HCEC 1CT (cell line): Measurements from ENCODE around the gene CAMK2G.
A peak's percentile ranks its signal among the peaks of the same experiment; 100 is the strongest.

ENCODE experiments used
- DNase-seq: peaks from one replicate; pipeline ENCODE4 v3.0.0-alpha.2; 2017

Gene CAMK2G

DNA sequence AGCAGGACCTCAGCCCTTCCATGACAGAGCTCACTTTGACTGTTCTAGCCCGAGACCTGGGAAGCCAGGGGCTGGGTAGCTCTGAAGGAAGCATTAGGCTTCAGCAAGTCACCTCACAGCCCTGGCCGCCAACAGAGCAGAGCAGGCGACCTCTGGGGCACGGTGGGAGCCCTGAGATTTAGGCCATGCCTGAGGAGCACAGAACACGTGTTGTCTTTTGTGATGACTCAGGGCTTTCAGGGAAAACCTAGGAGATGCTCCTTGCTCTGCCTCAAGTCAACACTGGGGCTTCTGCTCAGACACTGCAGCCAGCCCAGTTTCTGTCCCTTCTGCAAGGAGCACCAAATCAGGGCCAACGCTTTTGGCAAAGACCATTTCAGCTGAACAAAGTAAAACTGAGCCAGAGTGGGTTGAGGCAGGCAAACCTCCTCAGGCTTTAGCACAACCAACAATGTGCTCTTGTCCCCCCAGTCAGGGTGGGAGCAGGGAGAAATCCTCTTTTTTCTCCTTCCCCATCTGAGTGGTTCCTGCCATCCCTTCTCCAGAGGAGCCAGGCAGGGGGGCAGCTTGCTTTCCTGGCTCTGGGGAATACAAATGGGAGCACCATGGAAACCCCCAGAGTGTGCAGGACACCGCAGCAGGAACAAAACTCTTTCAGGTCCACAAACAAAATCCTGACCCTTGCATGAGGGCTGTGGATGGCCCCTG lies 14.4 kb downstream of the CAMK2G start:
- no peak for DNase-seq

GRCh38 chr10:73859428-73859783 lies 14.9 kb downstream of the CAMK2G start:
- no peak for DNase-seq

DNA sequence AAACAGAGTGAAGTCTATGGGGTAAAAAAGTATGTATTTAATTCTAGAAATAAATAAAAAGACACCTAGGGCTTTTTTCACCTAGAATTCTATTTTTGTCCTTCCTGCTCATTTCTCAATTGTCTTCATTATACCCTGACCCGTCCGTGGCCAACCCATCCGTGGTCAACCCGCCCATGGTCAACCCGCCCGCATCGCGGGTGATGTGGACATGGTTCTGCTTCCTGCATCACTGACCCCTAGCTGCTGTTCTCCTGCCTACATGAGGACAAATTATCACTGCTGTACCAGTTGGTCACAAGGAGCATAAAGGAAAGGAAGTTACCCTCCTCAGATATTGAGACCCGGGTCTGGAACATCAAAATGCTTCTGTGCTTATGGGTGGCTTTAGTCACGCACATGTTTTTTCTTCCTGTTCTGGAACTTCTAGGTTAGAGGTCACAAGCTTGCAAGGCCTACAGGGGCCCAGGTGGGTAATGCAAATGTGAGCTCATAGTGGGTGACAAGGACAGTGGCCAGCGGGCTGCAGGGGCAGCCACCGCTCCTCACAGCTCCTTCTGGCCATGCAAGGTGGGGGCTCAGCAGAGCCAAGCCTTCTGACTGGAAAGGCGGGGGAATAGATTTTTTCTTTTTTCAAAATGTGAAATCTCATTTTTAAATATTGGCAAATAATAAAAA lies 15.5 kb downstream of the CAMK2G start:
- no peak for DNase-seq

GRCh38 chr10:73858013-73858708 lies 16.2 kb downstream of the CAMK2G start:
- peak; percentile 28 for DNase-seq

GRCh38 chr10:73857446-73857845 lies 16.9 kb downstream of the CAMK2G start:
- peak; percentile 43 for DNase-seq

GRCh38 chr10:73856261-73856660 lies 18.1 kb downstream of the CAMK2G start:
- no peak for DNase-seq

DNA sequence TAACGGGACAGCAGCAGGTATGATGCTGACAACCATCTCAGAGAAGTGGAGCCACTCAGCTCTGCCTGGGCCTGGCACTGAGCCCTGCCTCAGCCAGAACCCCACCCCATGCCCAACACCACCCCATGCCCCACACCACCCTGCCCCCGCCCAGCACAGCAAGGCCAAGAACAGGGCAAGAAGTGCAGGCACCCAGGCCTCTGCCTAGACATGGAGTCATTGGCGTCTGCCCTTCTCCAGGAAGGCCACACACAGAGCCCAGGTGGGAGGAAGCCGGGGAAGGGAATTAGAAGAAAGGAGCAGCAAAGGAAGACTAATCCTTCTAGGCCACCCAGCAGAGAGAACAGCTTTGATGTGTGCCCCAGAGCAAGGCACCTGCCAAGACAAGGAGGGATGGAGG lies 18.9 kb downstream of the CAMK2G start:
- no peak for DNase-seq

DNA sequence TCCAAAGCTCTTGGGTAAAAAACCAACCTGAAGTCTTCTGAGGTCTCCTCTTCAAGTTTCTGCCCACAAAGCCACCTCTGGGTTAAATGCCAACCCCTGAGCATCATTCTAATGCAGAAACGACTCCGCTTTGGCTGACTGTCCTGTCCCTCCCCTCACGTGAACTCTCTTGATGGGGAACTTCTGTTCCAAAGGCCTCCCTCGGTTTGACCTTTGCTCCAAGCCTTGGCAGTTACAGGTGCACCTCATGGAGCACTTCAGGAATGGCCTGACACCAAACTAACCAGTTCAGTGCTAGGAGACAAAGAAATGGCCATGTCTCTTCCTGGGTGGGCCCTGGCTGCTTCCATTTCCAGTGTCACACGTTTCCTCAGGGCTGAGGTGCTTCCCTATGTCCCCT lies 20.0 kb downstream of the CAMK2G start:
- DNase-seq = no peak

GRCh38 chr10:73853196-73853595 lies 21.2 kb downstream of the CAMK2G start:
- no peak for DNase-seq

GRCh38 chr10:73850863-73851461 lies 23.4 kb downstream of the CAMK2G start:
- no peak for DNase-seq

- no peak for DNase-seq
Measured at GRCh38 chr10:73850211-73850610, 24.1 kb downstream of the CAMK2G start.

GRCh38 chr10:73848821-73849489 lies 25.4 kb downstream of the CAMK2G start:
- DNase-seq = peak; percentile 59

DNA sequence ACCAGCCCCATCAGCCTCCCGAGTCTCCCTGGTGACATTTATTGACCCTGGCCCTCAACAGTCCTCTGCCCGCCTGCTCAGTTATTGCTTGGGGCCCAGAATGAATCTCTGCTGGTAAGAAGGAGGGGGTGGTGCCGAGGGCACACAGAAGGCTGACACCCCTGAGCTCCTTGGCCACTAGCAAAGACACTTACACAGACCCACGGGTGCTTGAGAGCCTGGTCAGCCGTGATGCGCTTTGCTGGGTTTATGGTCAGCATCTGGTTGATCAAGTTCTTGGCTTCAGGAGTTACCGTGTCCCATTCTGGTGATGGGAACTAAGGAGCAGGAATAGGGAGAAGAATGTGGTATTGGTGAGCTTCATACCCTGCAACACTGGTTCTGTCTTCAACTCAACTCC lies 27.3 kb downstream of the CAMK2G start:
- no peak for DNase-seq

GRCh38 chr10:73843261-73843660 lies 31.1 kb downstream of the CAMK2G start:
- no peak for DNase-seq

DNA sequence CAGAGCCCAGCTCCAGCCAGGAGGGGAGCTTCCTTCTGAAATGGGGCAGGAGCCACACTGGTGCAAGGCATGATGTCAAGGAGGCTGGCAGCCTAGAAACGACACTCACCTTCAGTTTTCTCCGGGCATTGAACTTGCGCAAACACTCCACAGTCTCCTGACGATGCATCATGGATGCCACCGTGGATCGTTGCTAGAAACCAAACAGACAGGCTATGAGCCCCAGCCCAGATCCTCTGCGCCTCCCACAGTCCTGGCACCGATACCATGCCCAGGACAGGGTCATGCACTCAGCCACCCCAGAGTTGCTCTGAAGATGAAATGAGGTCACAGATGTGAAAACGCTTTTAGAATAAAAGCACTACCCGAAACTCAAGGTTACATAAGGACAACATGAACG lies 32.0 kb downstream of the CAMK2G start:
- DNase-seq = no peak

- peak; percentile 65 for DNase-seq
Measured at GRCh38 chr10:73841526-73842285, 32.6 kb downstream of the CAMK2G start.

- DNase-seq = no peak
Measured at GRCh38 chr10:73841061-73841421, 33.3 kb downstream of the CAMK2G start.

- DNase-seq = no peak
Measured at GRCh38 chr10:73840403-73841060, 33.8 kb downstream of the CAMK2G start.

DNA sequence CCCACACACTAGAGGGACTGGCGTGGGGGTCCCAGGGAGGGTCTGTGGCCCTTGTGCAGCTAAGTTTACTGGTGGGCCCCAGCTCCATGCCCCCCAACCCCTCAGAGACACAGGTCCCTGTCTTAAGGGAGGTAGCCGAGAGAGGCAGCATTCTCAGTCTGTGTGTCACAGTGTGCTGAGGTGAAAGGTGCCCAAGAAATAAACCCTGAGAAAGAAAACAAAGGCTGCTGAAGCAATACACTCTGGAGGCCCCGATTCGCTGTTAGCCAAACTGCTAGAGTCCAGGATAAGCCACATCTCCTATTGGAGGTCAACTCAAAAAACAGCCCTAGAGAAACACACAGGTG lies 34.3 kb downstream of the CAMK2G start:
- DNase-seq = no peak

- no peak for DNase-seq
Measured at GRCh38 chr10:73839276-73839966, 34.9 kb downstream of the CAMK2G start.

DNA sequence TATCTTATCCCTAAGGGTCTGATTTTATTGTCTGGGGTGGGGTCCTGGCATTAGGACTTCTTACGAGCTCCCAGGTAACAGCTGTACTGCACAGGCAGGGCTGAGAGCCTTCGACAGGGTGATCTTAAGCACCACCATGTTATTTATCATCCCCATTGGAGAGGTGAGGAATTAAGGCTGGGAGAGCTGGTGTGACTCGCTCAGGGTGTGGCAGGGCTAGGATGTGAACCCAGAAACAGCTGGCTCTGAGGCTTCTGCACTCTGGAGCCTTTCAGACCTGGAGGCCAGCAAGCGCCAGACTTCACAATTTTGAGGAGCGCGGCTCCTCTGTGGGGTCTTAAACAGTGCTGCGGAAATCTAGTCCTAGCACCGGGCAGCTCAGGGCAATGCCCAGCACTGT lies 35.5 kb downstream of the CAMK2G start:
- peak; percentile 55 for DNase-seq
